DOHH2 (cell line): Measurements from ENCODE around the gene SUN1.

Experiments used
- H3F3A ChIP-seq: fragments of 200-600 bp; sonication (generic), shearing (Covaris generic); 2 replicates; pipeline ENCODE4 v1.6.0; 2016; ENCODE audit warnings: antibody characterized with exemption, mild to moderate bottlenecking; ENCODE audit not compliant: control insufficient read depth, insufficient read depth
- H3K27ac ChIP-seq: fragments of 200-600 bp; sonication (generic); 2 replicates; pipeline ENCODE4 v1.5.1; 2014; ENCODE audit warnings: low read depth, mild to moderate bottlenecking, low read length, moderate library complexity
- H3K27me3 ChIP-seq: fragments of 200-600 bp; sonication (generic); 2 replicates; pipeline ENCODE4 v1.6.1; 2014; ENCODE audit warnings: mild to moderate bottlenecking, low read length, mixed read lengths; ENCODE audit not compliant: control insufficient read depth
- H3K36me3 ChIP-seq: fragments of 200-600 bp; sonication (generic); 2 replicates; pipeline ENCODE4 v1.6.1; 2014; ENCODE audit warnings: mild to moderate bottlenecking, low read length, moderate library complexity, mixed read lengths; ENCODE audit not compliant: control insufficient read depth
- H3K4me1 ChIP-seq: fragments of 200-600 bp; sonication (generic); 2 replicates; pipeline ENCODE4 v1.6.1; 2014; ENCODE audit warnings: mild to moderate bottlenecking, low read length, mixed read lengths; ENCODE audit not compliant: control insufficient read depth
- H3K4me2 ChIP-seq: fragments of 200-600 bp; sonication (generic); 2 replicates; pipeline ENCODE4 v1.6.0; 2014; ENCODE audit warnings: mild to moderate bottlenecking, low read length, moderate library complexity
- H3K4me3 ChIP-seq: fragments of 200-600 bp; sonication (generic); 2 replicates; pipeline ENCODE4 v1.5.1; 2014; ENCODE audit warnings: mild to moderate bottlenecking, low read length, mixed read lengths
- H3K79me2 ChIP-seq: fragments of 200-600 bp; sonication (generic); 2 replicates; pipeline ENCODE4 v1.6.1; 2014; ENCODE audit warnings: mild to moderate bottlenecking, low read length, mixed read lengths; ENCODE audit not compliant: control insufficient read depth
- H3K9me2 ChIP-seq: fragments of 200-600 bp; sonication (generic); replicated peaks from 2 replicates; pipeline ENCODE4 v1.6.1; 2014; ENCODE audit warnings: mild to moderate bottlenecking, low read length, mixed read lengths; ENCODE audit not compliant: control insufficient read depth
- H3K9me3 ChIP-seq: fragments of 200-600 bp; sonication (generic); 2 replicates; pipeline ENCODE4 v1.6.1; 2014; ENCODE audit warnings: antibody characterized with exemption, low read length, mixed read lengths; ENCODE audit not compliant: control insufficient read depth, insufficient read depth
- H4K20me1 ChIP-seq: fragments of 200-600 bp; sonication (generic); 2 replicates; pipeline ENCODE4 v1.6.0; 2014; ENCODE audit warnings: low read depth, mild to moderate bottlenecking, antibody characterized with exemption, low read length, moderate library complexity; ENCODE audit not compliant: control insufficient read depth, insufficient read depth
- CTCF ChIP-seq: fragments of 200-600 bp; sonication (generic); IDR thresholded peaks from one replicate; pipeline ENCODE4 v1.5.1; 2014; ENCODE audit warnings: antibody characterized with exemption, mild to moderate bottlenecking, low read depth, low read length; ENCODE audit not compliant: poor library complexity, severe bottlenecking
- EZH2phosphoT487 ChIP-seq: fragments of 200-600 bp; sonication (generic); IDR thresholded peaks from 2 replicates; pipeline ENCODE4 v1.6.1; 2017; ENCODE audit warnings: borderline replicate concordance, mild to moderate bottlenecking, antibody characterized with exemption, low read length, moderate library complexity, mixed read lengths

SUN1 gene

GRCh38 chr7:897086-897485, 64.8 kb downstream of the SUN1 start:
- Histone ChIP-seq H3K36me3 (peaks cover 51% of the 10 kb centered on the region), H3K27ac (no peak overlapping the region)

GRCh38 chr7:897771-898376, 65.6 kb downstream of the SUN1 start:
- no peak overlapping the region for H3K4me2 ChIP-seq
- H3K4me1 ChIP-seq: peaks cover 8% of the 10 kb centered on the region
- H3K27ac ChIP-seq: no peak overlapping the region
- peaks cover 43% of the 10 kb centered on the region for H3K36me3 ChIP-seq
- H3K27me3 ChIP-seq: no peaks in the 10 kb centered on the region
- no peak overlapping the region for H3K4me3 ChIP-seq
- no peaks in the 10 kb centered on the region for H3K79me2 ChIP-seq
- no peaks in the 10 kb centered on the region for H4K20me1 ChIP-seq
- TF ChIP-seq CTCF (no peak), EZH2phosphoT487 (no peak)
- no peaks in the 10 kb centered on the region for H3F3A ChIP-seq
- no peaks in the 10 kb centered on the region for H3K9me2 ChIP-seq
- no peaks in the 10 kb centered on the region for H3K9me3 ChIP-seq

More at GRCh38 chr7:897086-897485, 64.8 kb downstream of the SUN1 start:
- no peak overlapping the region for H3K4me2 ChIP-seq
- TF ChIP-seq CTCF (no peak), EZH2phosphoT487 (no peak)
- no peaks in the 10 kb centered on the region for H3K79me2 ChIP-seq
- no peaks in the 10 kb centered on the region for H3K9me3 ChIP-seq
- H3F3A ChIP-seq: no peaks in the 10 kb centered on the region
- H3K27me3 ChIP-seq: no peaks in the 10 kb centered on the region
- no peaks in the 10 kb centered on the region for H3K9me2 ChIP-seq
- H3K4me3 ChIP-seq: no peak overlapping the region
- no peaks in the 10 kb centered on the region for H4K20me1 ChIP-seq
- H3K4me1 ChIP-seq: peaks cover 8% of the 10 kb centered on the region

GRCh38 chr7:898460-898854, 66.2 kb downstream of the SUN1 start:
- Histone ChIP-seq H4K20me1 (no peaks in the 10 kb centered on the region), H3K27me3 (no peaks in the 10 kb centered on the region), H3K9me2 (no peaks in the 10 kb centered on the region), H3K27ac (no peak overlapping the region), H3K9me3 (no peaks in the 10 kb centered on the region), H3K4me1 (peaks cover 8% of the 10 kb centered on the region), H3K4me2 (no peak overlapping the region), H3F3A (no peaks in the 10 kb centered on the region), H3K36me3 (peaks cover 37% of the 10 kb centered on the region), H3K79me2 (no peaks in the 10 kb centered on the region), H3K4me3 (no peak overlapping the region)
- no peak for TF ChIP-seq CTCF
- no peak for TF ChIP-seq EZH2phosphoT487
